ENCODE results near the gene DCAF4.
A peak's percentile ranks its signal among the peaks of the same experiment; 100 is the strongest.

The DCAF4 gene

DNA sequence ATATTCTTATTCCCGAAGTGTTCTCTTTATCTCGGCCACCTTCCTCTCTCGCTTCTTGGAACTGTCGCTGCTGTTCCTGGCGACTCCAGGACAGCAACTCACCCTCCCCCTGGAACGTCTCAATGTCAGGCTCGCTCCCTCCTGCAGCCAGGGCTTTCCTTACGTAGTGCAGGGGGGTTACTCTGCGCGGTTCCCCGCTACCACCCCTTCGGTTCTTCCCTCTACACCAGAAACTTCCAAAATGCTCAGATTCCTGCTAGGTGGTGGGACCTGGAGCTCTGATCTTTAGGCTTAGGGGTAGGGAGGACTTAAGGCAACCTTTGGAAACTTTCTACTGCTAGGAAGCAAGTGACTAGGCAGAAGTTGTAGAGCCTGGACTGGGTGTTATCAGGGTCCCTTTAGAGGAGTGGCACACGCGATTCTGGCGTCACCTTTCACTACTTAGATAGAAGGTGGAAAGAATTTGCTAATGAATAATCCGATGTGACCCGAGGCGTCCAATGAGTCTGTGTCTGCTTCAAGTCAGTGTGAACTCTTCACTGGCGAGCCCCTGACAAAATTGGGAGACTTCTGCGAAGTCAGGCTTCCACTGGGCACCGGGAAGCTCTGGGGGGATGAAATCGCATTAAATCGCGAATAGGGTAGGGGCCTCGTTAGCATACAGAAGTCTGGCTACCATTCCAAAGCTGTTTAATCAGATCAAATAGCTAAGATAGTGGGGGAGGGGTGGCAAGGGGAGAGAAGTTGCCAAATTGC, 31.5 kb upstream of the DCAF4 start:
- peak in 3 of 6 experiments; percentile 13 to 55 (median 19) for DNase-seq

DNA sequence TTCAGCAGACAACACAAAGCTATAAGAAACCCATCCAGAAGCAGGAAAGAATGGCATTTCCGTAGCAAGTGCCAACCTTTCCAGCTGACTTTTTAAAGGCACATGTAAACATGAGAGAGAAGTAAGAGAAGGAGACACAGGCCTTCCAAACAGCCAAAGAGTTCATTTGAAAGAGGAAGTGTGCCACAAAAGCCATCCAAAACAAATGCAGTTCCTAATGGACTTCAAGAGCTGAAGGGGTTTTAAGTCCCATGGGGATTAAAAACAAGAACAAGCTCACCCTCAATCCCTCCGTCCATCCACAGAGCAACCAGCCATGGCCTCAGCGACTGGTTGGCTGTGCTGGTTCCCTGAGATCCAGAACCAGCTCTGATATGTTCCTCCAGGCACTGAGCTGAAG, 27.8 kb upstream of the DCAF4 start:
- no peak for DNase-seq

DNA sequence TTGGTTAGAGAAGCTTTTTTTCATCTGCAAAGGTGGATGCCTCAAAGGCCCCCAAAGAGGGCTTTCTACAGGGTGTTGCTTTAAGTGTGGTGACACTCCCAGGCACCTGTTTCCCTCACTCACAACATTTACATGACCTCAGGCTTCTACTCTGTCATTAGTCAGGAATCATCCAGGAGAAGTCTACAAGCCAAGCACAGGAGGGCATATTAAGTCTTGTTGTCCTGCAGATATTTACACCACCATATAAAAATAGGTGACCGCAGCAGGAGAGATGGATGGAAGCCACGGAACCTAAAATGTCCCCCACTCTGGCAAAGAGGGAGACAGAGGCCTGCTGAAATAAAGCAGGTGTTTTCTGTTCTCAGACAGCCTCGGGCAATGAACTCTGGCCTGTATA, 24.9 kb upstream of the DCAF4 start:
- DNase-seq: no peak

- no peak for DNase-seq
These were observed 23.3 kb upstream of the DCAF4 start for GRCh38 chr14:72902801-72903530.

DNA sequence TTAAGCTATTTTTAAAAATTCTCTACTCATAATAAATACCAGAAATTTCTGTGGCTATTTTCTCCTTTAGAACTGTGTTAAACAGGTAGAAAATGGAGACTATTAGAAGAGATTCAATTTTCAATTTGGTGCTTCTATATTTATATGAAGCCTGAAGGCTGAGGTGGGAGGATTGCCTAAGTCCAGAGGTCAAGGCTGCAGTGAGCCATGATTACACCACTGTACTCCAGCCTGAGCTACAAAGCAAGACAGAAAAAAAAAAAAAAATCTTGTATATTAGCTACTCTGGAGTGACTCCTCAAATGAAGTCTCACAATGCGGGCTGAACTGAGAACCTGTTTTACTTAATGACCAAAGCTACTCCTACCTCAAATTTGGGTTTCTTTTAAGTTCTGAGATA, 22.5 kb upstream of the DCAF4 start:
- no peak for DNase-seq

- no peak for DNase-seq
These were observed 22.0 kb upstream of the DCAF4 start for GRCh38 chr14:72904218-72904617.

- peak; percentile 9 to 79 (median 44) for DNase-seq
These were observed 21.3 kb upstream of the DCAF4 start for GRCh38 chr14:72904840-72905561.

GRCh38 chr14:72906316-72906715, 19.9 kb upstream of the DCAF4 start:
- no peak for DNase-seq

- no peak for DNase-seq
These were observed 19.4 kb upstream of the DCAF4 start for GRCh38 chr14:72906879-72907278.

GRCh38 chr14:72907886-72908285, 18.4 kb upstream of the DCAF4 start:
- DNase-seq: no peak

DNA sequence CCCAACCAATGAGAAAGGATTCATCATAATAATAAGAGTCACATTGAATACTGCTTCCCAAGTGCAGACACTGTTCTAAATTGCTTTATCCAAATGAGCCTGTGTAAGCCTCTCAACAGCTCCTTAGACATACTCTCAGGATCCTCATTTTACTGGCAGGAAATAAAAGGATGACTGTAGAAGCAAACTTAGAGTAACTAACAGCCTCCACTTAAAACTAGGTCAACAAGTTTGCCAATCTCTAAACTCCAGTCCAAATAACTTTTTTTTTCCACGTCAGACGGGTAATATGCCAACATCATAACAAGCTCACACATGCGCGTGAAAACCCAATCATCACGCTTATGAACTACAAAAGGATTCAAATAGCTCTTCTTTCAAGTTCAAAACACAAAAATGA, 17.1 kb upstream of the DCAF4 start:
- no peak for DNase-seq

DNA sequence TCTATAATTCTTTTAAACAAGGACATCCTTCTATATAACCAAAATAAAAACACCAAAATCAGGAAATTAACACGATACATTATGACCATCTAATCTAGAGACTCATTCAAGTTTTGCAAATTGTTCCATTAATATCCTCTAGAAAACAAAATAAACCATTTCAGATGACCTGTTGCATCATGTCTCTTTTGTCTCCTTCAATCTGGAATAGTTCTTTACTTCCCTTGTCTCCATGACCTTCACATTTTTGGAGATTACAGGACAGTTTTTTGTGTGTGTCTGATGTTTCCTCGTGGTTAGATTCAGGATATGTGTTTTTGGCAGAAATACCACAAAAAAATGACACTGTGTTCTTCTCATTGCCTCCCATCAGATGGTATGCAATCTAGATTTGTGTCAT, 12.5 kb upstream of the DCAF4 start:
- DNase-seq: no peak

- no peak for DNase-seq
These were observed 10.1 kb upstream of the DCAF4 start for GRCh38 chr14:72916174-72916573.

DNA sequence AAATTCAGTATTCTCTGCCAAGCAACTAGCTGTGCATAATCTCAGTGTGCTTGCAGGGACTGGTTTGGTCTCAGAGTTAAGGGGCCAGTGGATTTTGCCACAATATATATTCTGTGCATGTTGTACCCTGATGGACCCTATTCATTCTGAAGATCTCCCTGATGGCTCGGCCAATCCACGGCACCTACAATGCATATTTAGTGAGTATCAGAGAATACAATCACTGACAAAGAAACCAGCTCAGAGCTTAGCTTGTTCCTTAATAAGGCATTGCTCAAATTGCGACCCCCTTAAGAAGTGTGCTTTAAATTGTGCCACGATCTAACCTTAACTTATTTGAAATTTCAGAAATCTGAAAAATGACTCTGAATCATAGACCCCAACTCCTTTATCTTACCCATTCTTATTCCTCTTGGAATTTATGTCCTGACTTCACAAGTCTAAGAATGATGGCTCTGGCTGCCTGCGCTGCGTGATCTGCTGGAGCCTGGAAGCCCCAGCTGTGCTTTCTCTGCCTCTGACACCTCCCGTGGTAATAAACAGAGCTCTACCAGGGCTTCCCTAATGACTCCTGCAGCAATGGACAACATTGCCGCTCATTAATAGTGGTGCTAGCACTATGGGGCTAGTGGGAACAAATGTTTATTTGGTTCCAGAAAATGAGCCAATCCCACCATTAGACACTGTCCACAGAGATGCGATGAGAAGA, 9.0 kb upstream of the DCAF4 start:
- no peak for DNase-seq

DNA sequence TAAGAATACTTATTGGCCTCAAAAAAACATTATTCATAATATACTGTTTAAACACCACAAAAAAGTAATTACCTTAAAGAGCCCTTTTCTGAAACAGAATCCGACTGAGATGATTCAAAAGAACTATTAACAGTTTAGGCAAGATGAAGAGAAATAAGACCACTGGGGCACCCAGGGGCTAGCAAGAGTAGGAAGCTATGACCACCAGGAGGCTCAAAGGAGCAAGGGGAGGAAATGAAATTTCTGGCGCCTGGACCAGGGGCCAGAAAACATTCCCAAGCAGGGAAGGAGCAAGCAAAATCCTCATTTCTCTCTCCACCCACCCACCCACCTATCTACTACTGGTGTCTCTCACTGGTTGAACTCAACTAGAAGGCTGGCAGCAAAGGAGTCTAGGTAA, 6.3 kb upstream of the DCAF4 start:
- DNase-seq: no peak

DNA sequence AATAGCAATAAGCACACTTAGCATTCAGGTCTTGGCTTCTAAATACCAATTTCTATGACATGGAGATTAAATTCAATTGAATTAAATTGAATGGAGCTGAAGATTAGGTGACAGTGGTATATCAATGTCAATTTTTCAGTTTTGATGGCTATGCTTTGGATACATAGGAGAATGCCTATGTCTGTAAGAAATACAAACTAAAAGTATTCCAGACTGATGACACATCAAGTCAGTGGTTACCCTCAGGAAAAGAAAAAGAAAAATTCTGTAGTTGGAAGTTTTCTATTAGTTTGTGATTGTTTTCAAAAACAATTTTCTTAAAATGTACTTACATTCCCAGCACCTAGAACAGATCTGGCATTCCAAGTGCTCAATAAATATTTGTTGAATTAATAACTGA, 4.9 kb upstream of the DCAF4 start:
- no peak for DNase-seq

GRCh38 chr14:72924337-72924736, 1.9 kb upstream of the DCAF4 start:
- DNase-seq: no peak

DNA sequence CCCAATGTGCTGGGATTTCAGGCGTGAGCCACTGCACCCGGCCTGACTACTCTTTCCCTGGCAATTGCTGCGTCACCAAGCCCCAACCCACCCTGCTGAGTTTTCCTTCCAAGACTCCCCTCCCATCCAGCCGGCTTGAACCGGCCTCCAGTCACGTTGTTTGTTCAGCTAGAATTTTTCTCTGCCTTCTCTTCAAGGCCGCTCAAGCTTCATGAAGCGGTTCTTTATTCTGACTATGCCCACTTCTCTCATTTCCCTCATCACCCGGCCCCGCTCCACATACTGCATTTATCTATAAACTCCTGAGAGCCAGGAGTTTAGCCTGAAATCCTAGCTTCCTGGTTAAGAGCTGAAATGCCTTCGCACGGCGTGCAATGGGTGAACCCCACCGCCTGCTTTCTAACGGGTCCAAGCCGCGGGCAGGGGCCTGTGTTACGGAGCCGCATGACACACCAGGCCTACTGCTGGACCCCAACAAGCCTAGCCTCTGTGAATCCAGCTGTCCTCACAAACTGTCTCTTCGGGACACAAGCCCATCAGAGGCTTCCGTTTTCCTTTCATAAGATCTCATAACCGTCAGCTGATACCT, 999 bp upstream of the DCAF4 start:
- DNase-seq: no peak

- DNase-seq: no peak
These were observed 411 bp upstream of the DCAF4 start for GRCh38 chr14:72925815-72926291.

DNA sequence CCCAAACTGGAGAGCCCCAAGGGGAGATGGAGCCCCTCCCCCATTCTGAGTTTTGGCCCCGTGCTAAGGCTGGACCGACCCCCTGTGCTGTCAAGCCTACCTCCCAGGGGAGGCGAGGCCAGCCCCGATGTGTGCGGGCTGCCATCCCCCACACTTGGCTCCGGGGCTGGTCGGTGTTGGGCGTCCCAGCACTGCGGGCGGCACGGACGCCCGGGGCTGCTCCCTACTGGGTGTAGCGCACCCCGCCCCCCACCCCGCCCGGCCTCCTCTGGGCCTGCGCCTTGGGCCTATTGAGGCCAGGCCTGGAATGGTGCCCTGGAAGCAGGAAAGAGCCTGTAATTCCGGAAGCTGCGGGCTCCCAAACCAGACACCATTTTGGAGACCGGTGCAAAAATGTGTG, 2.6 kb downstream of the DCAF4 start:
- DNase-seq: no peak

DNA sequence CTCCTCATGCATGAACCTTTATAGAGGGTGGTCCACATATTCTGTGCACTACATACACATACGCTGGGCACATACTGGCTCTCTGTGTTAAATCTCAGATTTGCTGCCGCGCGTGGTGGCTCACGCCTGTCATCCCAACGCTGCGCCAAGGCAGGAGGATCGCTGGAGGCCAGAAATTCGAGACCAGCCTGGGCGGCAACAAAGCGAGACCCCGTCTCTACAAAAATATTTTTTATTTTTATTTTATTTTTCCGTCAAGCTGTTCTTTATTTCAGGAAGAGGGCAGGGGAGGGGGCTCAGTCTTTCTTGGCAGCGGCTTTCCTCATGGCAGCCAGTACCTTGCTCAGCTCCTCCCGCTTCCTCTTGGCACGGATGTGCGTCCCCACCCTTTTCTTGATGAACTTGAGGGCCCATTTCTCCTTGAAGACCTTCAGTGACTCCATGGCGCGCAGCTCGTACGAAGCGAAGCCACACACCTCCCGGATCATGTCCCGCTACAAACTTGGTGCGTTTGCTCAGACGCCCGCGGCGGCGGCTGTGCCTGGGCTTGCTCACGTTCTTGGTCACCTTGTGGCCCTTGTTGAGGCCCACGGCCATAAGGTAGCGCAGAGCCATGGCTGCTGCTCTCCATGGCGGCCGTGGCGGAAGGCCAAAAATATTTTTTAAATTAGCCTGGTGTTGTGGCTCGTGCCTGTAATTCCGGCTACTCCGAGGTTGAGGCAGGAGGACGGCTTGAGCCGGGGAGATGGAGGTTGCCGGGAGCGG, 3.2 kb downstream of the DCAF4 start:
- DNase-seq: no peak

DNA sequence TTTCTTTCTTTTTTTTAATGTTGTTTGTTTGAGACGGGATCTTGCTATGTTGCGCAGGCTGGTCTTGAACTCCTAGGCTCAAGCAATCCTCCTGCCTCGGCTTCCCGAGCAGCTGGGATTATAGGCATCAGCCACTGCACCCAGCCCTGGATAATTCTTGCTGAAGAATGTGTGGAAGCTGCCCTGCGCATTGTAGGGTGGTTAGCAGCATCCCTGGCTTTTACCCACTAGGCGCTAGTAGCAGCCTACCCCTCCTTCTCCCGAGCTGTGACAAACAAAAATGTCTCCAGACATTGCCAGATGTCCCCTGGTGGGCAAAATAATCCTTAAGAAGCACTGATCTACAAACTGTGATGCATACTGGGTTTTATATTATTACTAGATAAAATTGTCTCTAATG, 6.6 kb downstream of the DCAF4 start:
- no peak for DNase-seq
